Hepatocyte (in vitro differentiated cells): Measurements from ENCODE around the gene GDPD2. TPM values are rescaled to one million over a fixed set of nuclear protein-coding genes. Genes with fewer than 3 reads are reported as not detected.
A peak's percentile ranks its signal among the peaks of the same experiment; 100 is the strongest.

Experiments
- DNase-seq: peaks from one replicate; pipeline ENCODE4 v3.0.0-alpha.2; 2016; ENCODE audit warnings: low spot score
- H2AFZ ChIP-seq: fragments of 200-600 bp; sonication (generic); 2 replicates; pipeline ENCODE4 v1.6.0; 2016; ENCODE audit warnings: antibody characterized with exemption, mild to moderate bottlenecking
- H3K27ac ChIP-seq: fragments of 200-600 bp; sonication (generic); 2 replicates; pipeline ENCODE4 v1.5.1; 2016; ENCODE audit warnings: mild to moderate bottlenecking
- H3K27me3 ChIP-seq: fragments of 200-600 bp; sonication (generic); 2 replicates; pipeline ENCODE4 v1.6.1; 2016
- H3K36me3 ChIP-seq: fragments of 200-600 bp; sonication (generic); replicated peaks from 2 replicates; pipeline ENCODE4 v1.5.1; 2016; ENCODE audit warnings: low read depth; ENCODE audit not compliant: insufficient read depth
- H3K4me1 ChIP-seq: fragments of 200-600 bp; sonication (generic); 2 replicates; pipeline ENCODE4 v1.5.1; 2016; ENCODE audit warnings: mild to moderate bottlenecking, moderate library complexity; ENCODE audit not compliant: insufficient read depth
- H3K4me2 ChIP-seq: fragments of 200-600 bp; sonication (generic); 2 replicates; pipeline ENCODE4 v1.6.0; 2016
- H3K4me3 ChIP-seq: fragments of 200-600 bp; sonication (generic); 2 replicates; pipeline ENCODE4 v1.5.1; 2016; ENCODE audit warnings: mild to moderate bottlenecking
- H3K79me2 ChIP-seq: fragments of 200-600 bp; sonication (generic); 2 replicates; pipeline ENCODE4 v1.6.0; 2017; ENCODE audit warnings: mild to moderate bottlenecking
- H3K9me2 ChIP-seq: fragments of 200-600 bp; sonication (generic); replicated peaks from 2 replicates; pipeline ENCODE4 v1.6.0; 2017; ENCODE audit warnings: mild to moderate bottlenecking; ENCODE audit not compliant: insufficient read depth
- H3K9me3 ChIP-seq: fragments of 200-600 bp; sonication (generic); 2 replicates; pipeline ENCODE4 v1.5.1; 2016; ENCODE audit warnings: low read depth, mild to moderate bottlenecking
- H4K20me1 ChIP-seq: fragments of 200-600 bp; sonication (generic); 2 replicates; pipeline ENCODE4 v1.6.0; 2016; ENCODE audit warnings: mild to moderate bottlenecking; ENCODE audit not compliant: insufficient read depth, poor library complexity, severe bottlenecking
- EZH2 ChIP-seq: fragments of 200-600 bp; sonication (generic); IDR thresholded peaks from 2 replicates; pipeline ENCODE4 v1.6.1; 2016; ENCODE audit warnings: antibody characterized with exemption, mild to moderate bottlenecking, borderline replicate concordance
- EZH2phosphoT487 ChIP-seq: fragments of 200-600 bp; sonication (generic); IDR thresholded peaks from one replicate; pipeline ENCODE4 v1.6.1; 2018; ENCODE audit warnings: antibody characterized with exemption, mild to moderate bottlenecking, low read depth, moderate library complexity; ENCODE audit not compliant: unreplicated experiment, severe bottlenecking
- WGBS: methylation state at CpG from one replicate; pipeline ENCODE4 v1.1.6; 2016; ENCODE audit warnings: low lambda C conversion rate; ENCODE audit errors: missing lambda C conversion rate; 5-methylcytosine and 5-hydroxymethylcytosine counted together
- polyA plus RNA-seq: library from polyadenylated mRNA; unstranded; fragments of >200 nt; fragmentation: Nextera tagmentation; extraction: Ambion mirVana; gene quantifications from 2 replicates; pipeline ENCODE4 v1.2.1, GENCODE V29; 2016
- total RNA-seq: library from RNA; depleted of rRNA; stranded (reverse); fragments of >200 nt; gene quantifications from 2 replicates; pipeline ENCODE4 v1.2.3, GENCODE V29; 2014
- TF ChIP-seq, protein P1 (sequence below): fragments of 200-600 bp; sonication (generic); IDR thresholded peaks from 2 replicates; pipeline ENCODE4 v1.5.1; 2016; ENCODE audit warnings: antibody characterized with exemption, mild to moderate bottlenecking; ENCODE audit not compliant: poor library complexity

GDPD2 gene
- total and polyA plus RNA-seq, 2 experiments from 2014 or later, result 1.6 to 2.3 TPM

- no peaks in the 10 kb centered on the region for H3K27me3 ChIP-seq
- TF ChIP-seq, protein P1, sequence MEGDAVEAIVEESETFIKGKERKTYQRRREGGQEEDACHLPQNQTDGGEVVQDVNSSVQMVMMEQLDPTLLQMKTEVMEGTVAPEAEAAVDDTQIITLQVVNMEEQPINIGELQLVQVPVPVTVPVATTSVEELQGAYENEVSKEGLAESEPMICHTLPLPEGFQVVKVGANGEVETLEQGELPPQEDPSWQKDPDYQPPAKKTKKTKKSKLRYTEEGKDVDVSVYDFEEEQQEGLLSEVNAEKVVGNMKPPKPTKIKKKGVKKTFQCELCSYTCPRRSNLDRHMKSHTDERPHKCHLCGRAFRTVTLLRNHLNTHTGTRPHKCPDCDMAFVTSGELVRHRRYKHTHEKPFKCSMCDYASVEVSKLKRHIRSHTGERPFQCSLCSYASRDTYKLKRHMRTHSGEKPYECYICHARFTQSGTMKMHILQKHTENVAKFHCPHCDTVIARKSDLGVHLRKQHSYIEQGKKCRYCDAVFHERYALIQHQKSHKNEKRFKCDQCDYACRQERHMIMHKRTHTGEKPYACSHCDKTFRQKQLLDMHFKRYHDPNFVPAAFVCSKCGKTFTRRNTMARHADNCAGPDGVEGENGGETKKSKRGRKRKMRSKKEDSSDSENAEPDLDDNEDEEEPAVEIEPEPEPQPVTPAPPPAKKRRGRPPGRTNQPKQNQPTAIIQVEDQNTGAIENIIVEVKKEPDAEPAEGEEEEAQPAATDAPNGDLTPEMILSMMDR, result no peak
- TF ChIP-seq EZH2, result no peak
- no peak for TF ChIP-seq EZH2phosphoT487
- H3K4me3 ChIP-seq, result no peak overlapping the region
- WGBS, result 70% methylated on average over 5 of the region's 5 CpGs
- H3K4me1 ChIP-seq, result peaks cover 7% of the 10 kb centered on the region
- no peaks in the 10 kb centered on the region for H3K9me2 ChIP-seq
- DNase-seq, result no peak
- peak overlapping the region; percentile 79 for H3K4me2 ChIP-seq
- H3K79me2 ChIP-seq, result peaks cover 30% of the 10 kb centered on the region
- H3K9me3 ChIP-seq, result no peaks in the 10 kb centered on the region
- no peaks in the 10 kb centered on the region for H3K36me3 ChIP-seq
- H2AFZ ChIP-seq, result peak overlapping the region; percentile 29
- H3K27ac ChIP-seq, result peak overlapping the region; percentile 74
- H4K20me1 ChIP-seq, result peaks cover 7% of the 10 kb centered on the region
Observed at GRCh38 chrX:70453024-70453618, 30.0 kb downstream of the GDPD2 start.

DNA sequence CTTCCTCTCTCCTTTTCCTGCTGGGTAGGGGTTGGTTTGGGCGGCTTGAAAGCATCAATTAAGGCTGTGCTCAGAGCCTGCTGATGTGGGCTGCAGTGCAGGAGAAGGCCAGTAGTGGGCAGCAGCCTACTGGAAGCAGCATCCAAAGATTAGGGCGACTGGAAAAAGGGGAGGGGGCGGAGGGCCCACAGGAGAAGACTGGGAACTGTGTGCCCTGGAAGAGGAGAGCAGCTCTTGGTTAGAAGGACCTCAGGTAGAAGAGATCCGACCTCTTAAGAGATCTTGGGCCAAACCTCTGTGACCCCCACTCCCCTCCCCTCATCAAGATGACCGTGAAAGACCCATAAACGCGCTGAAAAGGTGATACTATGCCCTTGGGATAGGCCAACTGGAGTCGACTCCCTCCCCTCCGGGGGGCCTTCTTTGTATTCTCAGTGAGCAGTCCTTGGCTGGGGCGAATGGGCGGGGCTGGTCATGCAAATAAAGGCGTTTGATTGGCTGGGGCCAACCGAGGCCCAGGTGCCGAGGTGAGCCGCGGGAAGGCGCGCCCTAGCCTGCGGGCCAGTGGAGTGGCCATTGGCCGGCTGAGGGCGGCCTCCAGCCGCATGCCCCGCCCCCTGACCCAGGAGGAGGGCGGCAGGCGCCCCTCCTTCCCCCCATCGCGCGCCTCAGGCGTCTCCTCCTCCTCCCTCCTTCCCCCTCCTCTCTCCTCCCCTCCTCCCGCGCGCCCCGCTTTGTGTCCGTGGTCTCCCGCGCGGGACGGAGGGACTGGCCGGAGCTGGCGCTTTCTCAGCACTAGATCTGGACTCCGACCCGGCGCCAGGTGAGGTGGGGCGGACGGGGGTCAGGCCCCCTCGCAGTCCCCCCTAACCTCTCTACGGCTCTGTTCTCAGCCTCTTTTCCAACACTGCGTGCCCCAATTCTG, 31.6 kb downstream of the GDPD2 start:
- TF ChIP-seq, protein P1, result peak; percentile 75
- TF ChIP-seq EZH2, result no peak
- H3K4me3 ChIP-seq, result peak overlapping the region; percentile 52
- H3K79me2 ChIP-seq, result peaks cover 40% of the 10 kb centered on the region
- no peaks in the 10 kb centered on the region for H3K9me2 ChIP-seq
- H3K4me1 ChIP-seq, result peaks cover 7% of the 10 kb centered on the region
- peaks cover 7% of the 10 kb centered on the region for H4K20me1 ChIP-seq
- WGBS, result 42% methylated on average over 26 of the region's 48 CpGs
- peak overlapping the region; percentile 82 for H3K4me2 ChIP-seq
- peak; percentile 89 for DNase-seq
- no peaks in the 10 kb centered on the region for H3K36me3 ChIP-seq
- peak overlapping the region; percentile 96 for H3K27ac ChIP-seq
- no peaks in the 10 kb centered on the region for H3K9me3 ChIP-seq
- H2AFZ ChIP-seq, result peak overlapping the region; percentile 68
- no peaks in the 10 kb centered on the region for H3K27me3 ChIP-seq

DNA sequence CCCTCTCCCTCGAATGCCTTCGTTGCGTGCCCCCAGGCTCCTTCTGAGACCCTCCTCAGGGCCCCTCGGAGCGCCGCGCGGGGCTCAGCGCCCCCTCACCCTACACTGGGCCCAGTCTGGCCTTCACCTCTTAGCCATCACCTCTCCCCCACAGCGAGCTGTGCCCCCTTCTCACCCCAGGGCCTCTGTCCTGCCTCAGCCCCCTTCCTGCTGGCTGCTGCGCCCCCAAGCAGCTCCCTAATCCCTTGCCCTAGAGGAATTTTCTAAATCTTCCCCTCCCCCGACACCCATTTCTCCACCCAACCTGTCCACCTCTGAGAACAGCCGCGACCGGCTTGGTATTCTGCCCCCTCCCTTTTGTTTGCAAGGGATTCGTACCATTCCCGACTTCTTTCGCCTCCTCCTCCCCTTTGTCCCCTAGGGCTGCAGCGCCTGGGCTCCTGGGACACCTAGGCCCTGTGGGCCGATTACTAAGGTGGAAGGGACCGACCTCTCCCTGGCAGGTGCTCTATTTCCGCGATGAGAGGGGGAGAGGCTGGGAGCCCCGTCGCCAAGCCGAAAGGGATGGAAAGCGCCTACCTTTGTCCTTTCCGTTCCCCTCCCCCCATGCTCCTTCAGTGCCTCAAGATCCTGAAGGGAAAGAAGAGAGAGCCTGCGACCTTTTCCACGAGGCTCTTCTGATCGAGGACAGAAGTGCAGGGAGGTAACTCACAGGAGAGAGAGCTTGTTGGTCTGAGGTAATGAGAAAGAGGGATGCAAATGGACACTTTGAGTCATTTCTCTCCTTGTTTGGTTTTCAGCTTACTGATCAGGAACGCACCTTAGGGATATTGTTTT, 32.5 kb downstream of the GDPD2 start:
- no peak for TF ChIP-seq EZH2phosphoT487
- no peak for TF ChIP-seq EZH2
- TF ChIP-seq, protein P1, result no peak
- peak; percentile 50 for DNase-seq

More for the DNA sequence above, 32.5 kb downstream of the GDPD2 start:
- H3K36me3 ChIP-seq, result no peaks in the 10 kb centered on the region
- no peaks in the 10 kb centered on the region for H3K9me3 ChIP-seq
- H2AFZ ChIP-seq, result peak overlapping the region; percentile 68
- no peaks in the 10 kb centered on the region for H3K27me3 ChIP-seq
- H3K4me3 ChIP-seq, result peak overlapping the region; percentile 52
- H3K9me2 ChIP-seq, result no peaks in the 10 kb centered on the region
- H3K27ac ChIP-seq, result peak overlapping the region; percentile 96
- peaks cover 7% of the 10 kb centered on the region for H3K4me1 ChIP-seq
- peaks cover 7% of the 10 kb centered on the region for H4K20me1 ChIP-seq
- H3K79me2 ChIP-seq, result peaks cover 44% of the 10 kb centered on the region
- 43% methylated on average over 30 of the region's 32 CpGs for WGBS
- peak overlapping the region; percentile 82 for H3K4me2 ChIP-seq
